Nephron progenitor cell (in vitro differentiated cells): Measurements from ENCODE around the gene VPS13A.

Experiments
- DNase-seq: peaks from one replicate; pipeline ENCODE4 v3.0.0; 2021
- H3K27ac Mint-ChIP-seq: 2 replicates; pipeline ENCODE4 v1.8.0; 2021; ENCODE audit warnings: mild to moderate bottlenecking, moderate library complexity, mixed read lengths
- H3K27me3 Mint-ChIP-seq: 2 replicates; pipeline ENCODE4 v1.8.0; 2021; ENCODE audit warnings: mild to moderate bottlenecking, low read depth, mixed read lengths; ENCODE audit not compliant: poor library complexity
- H3K36me3 Mint-ChIP-seq: 2 replicates; pipeline ENCODE4 v1.8.0; 2021; ENCODE audit warnings: low read depth, mixed read lengths
- H3K4me1 Mint-ChIP-seq: 2 replicates; pipeline ENCODE4 v1.8.0; 2021; ENCODE audit warnings: mixed read lengths
- H3K4me3 Mint-ChIP-seq: 2 replicates; pipeline ENCODE4 v1.8.0; 2021; ENCODE audit warnings: mild to moderate bottlenecking, moderate library complexity, mixed read lengths
- H3K9me3 Mint-ChIP-seq: 2 replicates; pipeline ENCODE4 v1.8.0; 2021; ENCODE audit warnings: mild to moderate bottlenecking, moderate library complexity, mixed read lengths
- TF ChIP-seq, protein P1 (sequence below): fragments of 200-600 bp; sonication (generic); IDR thresholded peaks from 2 replicates; pipeline ENCODE4 v1.5.0; 2021; ENCODE audit warnings: antibody characterized with exemption

VPS13A gene

GRCh38 chr9:77463151-77463550 lies 285.8 kb downstream of the VPS13A start:
- H3K9me3 Mint-ChIP-seq, result peaks cover 10% of the 10 kb centered on the region
- no peak for DNase-seq

DNA sequence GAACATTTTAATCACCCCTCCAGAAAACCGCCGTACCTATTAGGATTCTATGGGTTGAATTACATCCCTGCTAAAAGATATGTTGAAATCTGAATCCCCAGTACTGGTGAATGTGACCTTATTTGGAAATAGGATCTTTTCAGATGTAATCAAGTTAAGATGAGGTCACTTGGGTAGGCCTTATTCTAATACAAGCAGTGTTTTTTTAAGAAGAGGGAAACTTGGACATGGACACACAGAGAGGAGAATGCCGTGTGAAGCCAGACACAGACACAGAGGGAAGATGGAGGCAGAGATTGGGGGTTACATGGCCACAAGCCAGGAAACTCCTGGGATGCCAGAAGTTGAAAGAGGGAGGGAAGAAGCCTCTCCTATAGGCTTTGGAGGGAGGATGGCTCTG lies 287.3 kb downstream of the VPS13A start:
- TF ChIP-seq, protein P1, sequence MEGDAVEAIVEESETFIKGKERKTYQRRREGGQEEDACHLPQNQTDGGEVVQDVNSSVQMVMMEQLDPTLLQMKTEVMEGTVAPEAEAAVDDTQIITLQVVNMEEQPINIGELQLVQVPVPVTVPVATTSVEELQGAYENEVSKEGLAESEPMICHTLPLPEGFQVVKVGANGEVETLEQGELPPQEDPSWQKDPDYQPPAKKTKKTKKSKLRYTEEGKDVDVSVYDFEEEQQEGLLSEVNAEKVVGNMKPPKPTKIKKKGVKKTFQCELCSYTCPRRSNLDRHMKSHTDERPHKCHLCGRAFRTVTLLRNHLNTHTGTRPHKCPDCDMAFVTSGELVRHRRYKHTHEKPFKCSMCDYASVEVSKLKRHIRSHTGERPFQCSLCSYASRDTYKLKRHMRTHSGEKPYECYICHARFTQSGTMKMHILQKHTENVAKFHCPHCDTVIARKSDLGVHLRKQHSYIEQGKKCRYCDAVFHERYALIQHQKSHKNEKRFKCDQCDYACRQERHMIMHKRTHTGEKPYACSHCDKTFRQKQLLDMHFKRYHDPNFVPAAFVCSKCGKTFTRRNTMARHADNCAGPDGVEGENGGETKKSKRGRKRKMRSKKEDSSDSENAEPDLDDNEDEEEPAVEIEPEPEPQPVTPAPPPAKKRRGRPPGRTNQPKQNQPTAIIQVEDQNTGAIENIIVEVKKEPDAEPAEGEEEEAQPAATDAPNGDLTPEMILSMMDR, result no peak
- Mint-ChIP-seq H3K4me1 (peaks cover 65% of the 10 kb centered on the region), H3K27ac (no peak overlapping the region)

More at GRCh38 chr9:77463151-77463550, 285.8 kb downstream of the VPS13A start:
- Mint-ChIP-seq H3K27ac (peak overlapping the region; percentile 36), H3K27me3 (peaks cover 11% of the 10 kb centered on the region), H3K4me1 (peaks cover 62% of the 10 kb centered on the region), H3K36me3 (no peaks in the 10 kb centered on the region), H3K4me3 (no peak overlapping the region)
- TF ChIP-seq, protein P1, result no peak

DNA sequence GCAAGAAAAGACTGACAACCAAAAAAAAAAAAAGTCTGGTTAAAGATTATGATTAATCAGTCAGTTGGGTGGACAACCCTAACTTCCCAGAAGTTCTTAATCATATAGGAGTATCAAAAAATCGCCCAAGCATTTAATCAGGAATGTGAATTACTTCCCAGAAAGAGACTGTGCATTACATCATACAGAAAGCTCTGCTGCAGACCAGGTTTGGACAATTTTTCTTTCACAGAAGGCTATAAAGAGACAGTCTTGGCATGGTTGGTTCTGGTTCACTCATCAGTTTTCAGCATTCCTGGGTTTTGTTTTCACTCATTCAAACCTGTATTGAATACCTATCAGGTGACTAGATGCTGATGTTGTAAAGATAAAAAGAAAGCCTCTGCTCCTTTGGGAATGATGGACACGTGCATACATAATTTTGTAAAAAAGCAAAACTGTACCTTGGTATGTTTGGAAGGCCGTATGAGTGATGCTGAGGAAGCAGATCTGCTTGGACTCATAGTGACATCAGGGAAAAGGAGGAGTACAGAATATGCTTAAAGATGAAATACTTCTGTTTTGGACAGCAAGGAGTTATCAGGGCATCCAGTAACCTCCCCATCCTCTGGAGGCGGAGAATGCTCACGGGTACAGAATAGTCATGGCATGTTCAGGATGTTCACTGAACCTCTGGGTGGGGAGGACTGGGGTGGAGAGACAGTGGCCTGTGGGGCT lies 292.3 kb downstream of the VPS13A start:
- no peak for DNase-seq
- Mint-ChIP-seq H3K4me3 (no peak overlapping the region), H3K9me3 (peaks cover 38% of the 10 kb centered on the region), H3K4me1 (peaks cover 31% of the 10 kb centered on the region), H3K27ac (no peak overlapping the region), H3K36me3 (no peaks in the 10 kb centered on the region), H3K27me3 (peaks cover 8% of the 10 kb centered on the region)
- TF ChIP-seq, protein P1, result no peak

More for the DNA sequence above, 287.3 kb downstream of the VPS13A start:
- no peak overlapping the region for H3K4me3 Mint-ChIP-seq
- DNase-seq, result no peak
- H3K9me3 Mint-ChIP-seq, result peaks cover 10% of the 10 kb centered on the region
- no peaks in the 10 kb centered on the region for H3K36me3 Mint-ChIP-seq
- peaks cover 11% of the 10 kb centered on the region for H3K27me3 Mint-ChIP-seq
